PFSK-1 (cell line): ENCODE data around the gene MAPT.

Experiments
- POLR2AphosphoS5 ChIP-seq: IDR thresholded peaks from 2 replicates; pipeline ENCODE4 v1.6.1; 2012; ENCODE audit warnings: low read depth, mild to moderate bottlenecking, control low read depth, low read length, moderate library complexity
- SIN3A ChIP-seq: IDR thresholded peaks from 2 replicates; pipeline ENCODE4 v1.6.1; 2012; ENCODE audit warnings: mild to moderate bottlenecking, low read length, moderate library complexity, borderline replicate concordance; ENCODE audit not compliant: insufficient read depth
- TAF1 ChIP-seq: IDR thresholded peaks from 2 replicates; pipeline ENCODE4 v1.6.1; 2012; ENCODE audit warnings: low read length, control low read depth, borderline replicate concordance; ENCODE audit not compliant: insufficient read depth
- TF ChIP-seq, protein P1 (sequence below), 2 experiments: IDR thresholded peaks; 2 replicates each; pipeline versions ENCODE4 v1.6.1 to v1.8.0; 2011 to 2012; ENCODE audit warnings: low read depth in 2 of 2, low read length in 2 of 2, control low read depth in 1 of 2, inconsistent platforms in 1 of 2, mild to moderate bottlenecking in 1 of 2, moderate library complexity in 1 of 2; ENCODE audit not compliant: insufficient read depth in 1 of 2

DNA sequence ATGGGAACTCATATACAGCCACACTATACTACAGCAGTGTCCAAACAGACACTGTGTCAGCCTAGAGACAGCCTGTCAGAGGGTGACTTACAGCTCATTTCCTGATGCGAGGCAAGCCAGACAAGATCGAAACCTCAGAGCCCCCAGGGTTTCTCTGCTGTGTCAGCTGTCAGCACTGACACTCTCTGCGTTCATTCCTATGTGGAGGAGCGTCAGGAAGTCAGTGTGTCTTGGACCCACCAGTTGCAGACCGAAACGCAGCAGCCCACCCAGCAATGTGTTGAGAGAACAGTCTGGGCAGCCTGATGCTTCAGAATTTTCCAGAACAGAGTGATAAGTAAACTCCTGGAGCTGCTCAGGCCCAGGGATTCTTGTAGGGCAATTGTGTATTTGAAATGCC lies 20.6 kb upstream of the MAPT start:
- no peak for TF ChIP-seq POLR2AphosphoS5
- peak; percentile 13; the same call in 1 of the 2 replicates for TF ChIP-seq SIN3A
- TF ChIP-seq, protein P1, sequence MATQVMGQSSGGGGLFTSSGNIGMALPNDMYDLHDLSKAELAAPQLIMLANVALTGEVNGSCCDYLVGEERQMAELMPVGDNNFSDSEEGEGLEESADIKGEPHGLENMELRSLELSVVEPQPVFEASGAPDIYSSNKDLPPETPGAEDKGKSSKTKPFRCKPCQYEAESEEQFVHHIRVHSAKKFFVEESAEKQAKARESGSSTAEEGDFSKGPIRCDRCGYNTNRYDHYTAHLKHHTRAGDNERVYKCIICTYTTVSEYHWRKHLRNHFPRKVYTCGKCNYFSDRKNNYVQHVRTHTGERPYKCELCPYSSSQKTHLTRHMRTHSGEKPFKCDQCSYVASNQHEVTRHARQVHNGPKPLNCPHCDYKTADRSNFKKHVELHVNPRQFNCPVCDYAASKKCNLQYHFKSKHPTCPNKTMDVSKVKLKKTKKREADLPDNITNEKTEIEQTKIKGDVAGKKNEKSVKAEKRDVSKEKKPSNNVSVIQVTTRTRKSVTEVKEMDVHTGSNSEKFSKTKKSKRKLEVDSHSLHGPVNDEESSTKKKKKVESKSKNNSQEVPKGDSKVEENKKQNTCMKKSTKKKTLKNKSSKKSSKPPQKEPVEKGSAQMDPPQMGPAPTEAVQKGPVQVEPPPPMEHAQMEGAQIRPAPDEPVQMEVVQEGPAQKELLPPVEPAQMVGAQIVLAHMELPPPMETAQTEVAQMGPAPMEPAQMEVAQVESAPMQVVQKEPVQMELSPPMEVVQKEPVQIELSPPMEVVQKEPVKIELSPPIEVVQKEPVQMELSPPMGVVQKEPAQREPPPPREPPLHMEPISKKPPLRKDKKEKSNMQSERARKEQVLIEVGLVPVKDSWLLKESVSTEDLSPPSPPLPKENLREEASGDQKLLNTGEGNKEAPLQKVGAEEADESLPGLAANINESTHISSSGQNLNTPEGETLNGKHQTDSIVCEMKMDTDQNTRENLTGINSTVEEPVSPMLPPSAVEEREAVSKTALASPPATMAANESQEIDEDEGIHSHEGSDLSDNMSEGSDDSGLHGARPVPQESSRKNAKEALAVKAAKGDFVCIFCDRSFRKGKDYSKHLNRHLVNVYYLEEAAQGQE (IDR thresholded peaks at IDR 0.05; ENCODE audit: insufficient read depth in 1 of 2, low read depth in 2 of 2, low read length in 2 of 2) = no peak
- no peak for TF ChIP-seq TAF1
